K562 (cell line): ENCODE data around the gene GLE1. TPM values are rescaled to one million over a fixed set of nuclear protein-coding genes. Genes with fewer than 3 reads are reported as not detected.
"Not testable (repeated sequence)": the region's sequence is repeated elsewhere in the genome, so short reads cannot be mapped to it uniquely, and the experiment has no call there.

Source experiments
- ATAC-seq: fragments of 200-7000 bp; cut with Tn5 transposase; 3 replicates; pipeline ENCODE4 v1.9.1; 2020; ENCODE audit warnings: moderate library complexity
- BruUV-seq: library from RNA; stranded (reverse); fragments of 400-500 nt; replicated peaks from 2 replicates; lab custom pipeline; 2021; lab: Mats Ljungman, UMichigan
- CTCF ChIA-PET: fragments of 300-600 bp; formaldehyde crosslinking; extraction: SDS; loops from one replicate; lab custom pipeline; 2021; ENCODE audit warnings: low intra/inter-chr PET ratio; lab: Yijun Ruan, JAX
- POLR2A ChIA-PET: fragments of 300-600, 350-650 bp; sonication (Branson Sonifier 250); formaldehyde crosslinking; extraction: SDS; loops from one replicate; lab custom pipeline; 2021; ENCODE audit warnings: antibody characterized with exemption, inconsistent platforms; lab: Yijun Ruan, JAX
- DNase-seq, 4 experiments: peaks; one replicate each; pipeline versions ENCODE4 v3.0.0 to v3.0.0-alpha.2; 2011 to 2018; ENCODE audit warnings: low spot score in 3 of 4, mixed read lengths in 3 of 4; ENCODE audit errors: extremely low read depth in 1 of 4
- FAIRE-seq: peaks from 2 replicates; lab custom pipeline; 2011; peaks lifted over from hg19 to GRCh38; lab: Jason Lieb, UNC
- H2AFZ ChIP-seq: 2 replicates; pipeline ENCODE4 v1.6.0; 2011; ENCODE audit warnings: low read depth, low read length, control low read depth, inconsistent platforms
- H3K27ac ChIP-seq: fragments of 200-600 bp; 3 replicates; pipeline ENCODE4 v1.8.0; 2011; ENCODE audit warnings: low read depth, mild to moderate bottlenecking, control low read depth, inconsistent platforms, low read length, moderate library complexity, mixed read lengths; ENCODE audit errors: extremely low read depth
- H3K27me3 ChIP-seq, 2 experiments: fragments of 300-600 bp in 1 of 2; 2 replicates in 1 of 2; 3 replicates in 1 of 2; pipeline versions ENCODE4 v1.6.0 to v1.8.0; 2011; ENCODE audit warnings: inconsistent platforms in 2 of 2, low read length in 2 of 2, mild to moderate bottlenecking in 1 of 2, mixed read lengths in 1 of 2, moderate library complexity in 1 of 2; ENCODE audit not compliant: control insufficient read depth in 2 of 2, insufficient read depth in 2 of 2
- H3K36me3 ChIP-seq: fragments of 300-600 bp; 3 replicates; pipeline ENCODE4 v1.8.0; 2011; ENCODE audit warnings: mild to moderate bottlenecking, low read length, inconsistent platforms; ENCODE audit not compliant: control insufficient read depth, insufficient read depth
- H3K4me1 ChIP-seq, 2 experiments: fragments of 200-600 bp in 1 of 2; replicated peaks in 1 of 2; 2 replicates in 1 of 2; 3 replicates in 1 of 2; pipeline versions ENCODE4 v1.5.1 to v1.8.0; 2011; ENCODE audit warnings: inconsistent platforms in 2 of 2, low read length in 2 of 2, mild to moderate bottlenecking in 1 of 2, mixed read lengths in 1 of 2, moderate library complexity in 1 of 2; ENCODE audit not compliant: control insufficient read depth in 2 of 2, insufficient read depth in 2 of 2
- H3K4me2 ChIP-seq: 2 replicates; pipeline ENCODE4 v1.6.1; 2011; ENCODE audit warnings: low read length, control low read depth, inconsistent platforms, mixed read lengths; ENCODE audit not compliant: insufficient read depth
- H3K4me3 ChIP-seq: fragments of 200-600 bp; sonication (generic), shearing (Covaris generic); 2 replicates; pipeline ENCODE4 v1.5.1; 2016; ENCODE audit warnings: control low read depth, inconsistent platforms
- H3K79me2 ChIP-seq: fragments of 200-600 bp; 3 replicates; pipeline ENCODE4 v1.8.0; 2011; ENCODE audit warnings: low read length, inconsistent platforms; ENCODE audit not compliant: control insufficient read depth, insufficient read depth
- H3K9ac ChIP-seq, 2 experiments: 2 replicates each; pipeline versions ENCODE4 v1.6.0 to v1.6.1; 2011; ENCODE audit warnings: low read depth in 2 of 2, low read length in 2 of 2, control low read depth in 1 of 2, inconsistent platforms in 1 of 2, mild to moderate bottlenecking in 1 of 2, mixed read lengths in 1 of 2; ENCODE audit not compliant: insufficient read depth in 1 of 2
- H3K9me1 ChIP-seq: one replicate; pipeline ENCODE4 v1.6.0; 2011; ENCODE audit warnings: inconsistent platforms, mild to moderate bottlenecking, low read length, moderate library complexity; ENCODE audit not compliant: control insufficient read depth, insufficient read depth
- H3K9me3 ChIP-seq: replicated peaks from 2 replicates; pipeline ENCODE4 v1.5.1; 2011; ENCODE audit warnings: low read depth, low read length, inconsistent platforms; ENCODE audit not compliant: control insufficient read depth, insufficient read depth
- H4K20me1 ChIP-seq: replicated peaks from 2 replicates; pipeline ENCODE4 v1.6.1; 2011; ENCODE audit warnings: low read length, inconsistent platforms, mixed read lengths; ENCODE audit not compliant: control insufficient read depth, insufficient read depth
- ARID1B ChIP-seq: fragments of 450-650 bp; IDR thresholded peaks from 2 replicates; pipeline ENCODE4 v1.6.1; 2016; ENCODE audit warnings: antibody characterized with exemption, mild to moderate bottlenecking, inconsistent platforms
- ATF3 ChIP-seq, 2 experiments: fragments of 450-650 bp in 1 of 2; sonication (generic) in 1 of 2; formaldehyde crosslinking in 1 of 2; IDR thresholded peaks in 1 of 2; conservative IDR thresholded peaks in 1 of 2; 2 replicates each; pipeline versions ENCODE4 v1.6.1 to v1.8.1; 2016 to 2023; ENCODE audit warnings: mild to moderate bottlenecking in 2 of 2, moderate library complexity in 2 of 2, inconsistent platforms in 1 of 2, missing genetic modification reagents in 1 of 2
- CEBPB ChIP-seq: fragments of 450-650 bp; IDR thresholded peaks from 2 replicates; pipeline ENCODE4 v1.6.1; 2016; ENCODE audit warnings: missing genetic modification characterization, missing compliant biosample characterization
- CEBPG ChIP-seq, 3 experiments: fragments of 200-800 bp in 1 of 3; sonication (Bioruptor generic) in 1 of 3; sonication (generic) in 1 of 3; formaldehyde crosslinking in 1 of 3; IDR thresholded peaks in 2 of 3; conservative IDR thresholded peaks in 1 of 3; 2 replicates each; pipeline versions ENCODE4 v1.6.1 to v1.8.0; 2016 to 2022; ENCODE audit warnings: missing compliant biosample characterization in 2 of 3, missing genetic modification characterization in 2 of 3, mild to moderate bottlenecking in 1 of 3, missing genetic modification reagents in 1 of 3
- DPF2 ChIP-seq: fragments of 450-650 bp; IDR thresholded peaks from 2 replicates; pipeline ENCODE4 v1.6.1; 2016
- KDM1A ChIP-seq, 2 experiments: fragments of 450-650 bp; IDR thresholded peaks; 2 replicates each; pipeline ENCODE4 v1.6.1; 2016; ENCODE audit warnings: mild to moderate bottlenecking in 2 of 2
- MEIS2 ChIP-seq: fragments of 450-650 bp; IDR thresholded peaks from 2 replicates; pipeline ENCODE4 v1.6.1; 2014; ENCODE audit warnings: mild to moderate bottlenecking; ENCODE audit not compliant: partially characterized antibody
- RCOR1 ChIP-seq, 2 experiments: IDR thresholded peaks; 2 replicates each; pipeline ENCODE4 v1.6.1; 2012; ENCODE audit warnings: low read depth in 2 of 2, low read length in 2 of 2, borderline replicate concordance in 1 of 2, improper control_type of control experiment in 1 of 2
- SMARCA4 ChIP-seq: fragments of 450-650 bp; IDR thresholded peaks from 2 replicates; pipeline ENCODE4 v1.6.1; 2016
- ZBTB33 ChIP-seq: sonication (generic); formaldehyde crosslinking; IDR thresholded peaks from 2 replicates; pipeline ENCODE4 v1.8.1; 2023; ENCODE audit warnings: mild to moderate bottlenecking, missing genetic modification reagents
- WGBS: fragments of 100-300 bp; shearing (Covaris generic); methylation state at CpG from one replicate; pipeline ENCODE4 v1.1.6; 2016; ENCODE audit warnings: low coverage, mixed read lengths; ENCODE audit not compliant: insufficient coverage; ENCODE audit errors: missing lambda C conversion rate; 5-methylcytosine and 5-hydroxymethylcytosine counted together
- in situ Hi-C: fragments of 300-500 bp; cut with MboI; formaldehyde crosslinking; loops from 4 replicates; pipeline ENCODE4 v1.15.0; 2018; ENCODE audit warnings: inconsistent platforms, mixed read lengths
- intact Hi-C: fragments of 100-400 bp; cut with micrococcal nuclease; formaldehyde crosslinking; loops from 2 replicates; pipeline ENCODE4 v1.14.2; 2022
- polyA plus RNA-seq, 8 experiments: library from polyadenylated mRNA; depleted of rRNA in 4 of 8; stranded (reverse) in 5 of 8; unstranded in 3 of 8; fragments of >200 nt; fragmentation: Nextera tagmentation in 2 of 8; fragmentation: Illumina TruSeq in 1 of 8; extraction: Ambion mirVana in 2 of 8; extraction: Trizol in 1 of 8; gene quantifications; 2 replicates each; pipeline versions ENCODE4 v1.2.1 to v1.2.3, GENCODE V29; 2011 to 2014; ENCODE audit warnings: inconsistent platforms in 1 of 8, missing spikeins in 1 of 8
- total RNA-seq, 7 experiments: library from RNA; depleted of rRNA in 6 of 7; stranded (reverse); fragments of >200 nt in 6 of 7; fragmentation: Illumina TruSeq in 2 of 7; extraction: Trizol in 2 of 7; gene quantifications; 2 replicates each; pipeline versions ENCODE4 v1.2.1 to v1.2.3, GENCODE V29; 2011 to 2021; ENCODE audit warnings: low replicate concordance in 1 of 7

GLE1 gene
- total and polyA plus RNA-seq, 9 of the 15 experiments (the other 6 are each of a cell fraction or from before 2014, with no cell fraction given), result 15.9 to 44.8 (median 37.6) TPM

GRCh38 chr9:128585155-128585554 lies 80.6 kb downstream of the GLE1 start (continued):
- TF ChIP-seq SMARCA4 (0 out of 2 replicates have a peak, but pooled peaks have one; percentile 19), MEIS2 (peak; percentile 52), ARID1B (peak; percentile 49), DPF2 (peak; percentile 25; the same call in 1 of the 2 replicates), KDM1A (IDR thresholded peaks at IDR 0.05) (0 out of 4 replicates have a peak, but pooled peaks of 1 of the 2 experiments have one; percentile 39), RCOR1 (IDR thresholded peaks at IDR 0.05; ENCODE audit: borderline replicate concordance in 1 of 2, low read depth in 2 of 2, low read length in 2 of 2) (0 out of 4 replicates have a peak, but pooled peaks of 1 of the 2 experiments have one; percentile 22)

GRCh38 chr9:128586934-128587333 lies 82.4 kb downstream of the GLE1 start:
- H3K4me3 ChIP-seq; H3K4me1 ChIP-seq; intact Hi-C loops; BruUV-seq; DNase-seq; CTCF ChIA-PET; in situ Hi-C loops; H2AFZ ChIP-seq; H3K9me1 ChIP-seq; H3K27me3 ChIP-seq; H3K36me3 ChIP-seq; H3K9ac ChIP-seq; FAIRE-seq; H3K4me2 ChIP-seq; H3K79me2 ChIP-seq; H4K20me1 ChIP-seq; H3K27ac ChIP-seq; H3K9me3 ChIP-seq; TF ChIP-seq ATF3 (CRISPR knock-in tag; conservative IDR thresholded peaks at IDR 0.05): not testable (repeated sequence)
- WGBS, result 38% methylated on average over 11 of the region's 11 CpGs
- peak; percentile 67 for ATAC-seq
- POLR2A ChIA-PET, result interaction anchor here (0.6 to 1.3 kb wide), 2 partner anchors 23 to 251 kb away, joined by 3 to 5 read pairs; no protein-coding TSS in a partner anchor
- TF ChIP-seq ATF3 (IDR thresholded peaks at IDR 0.05) (peak; percentile 78), CEBPB (tag) (peak; percentile 71), ZBTB33 (CRISPR knock-in tag) (peak; percentile 45; the same call in 1 of the 2 replicates), CEBPG (CRISPR knock-in tag; IDR thresholded peaks at IDR 0.05) (peak; percentile 72), CEBPG (tag; conservative IDR thresholded peaks at IDR 0.05 in 1 of 2, IDR thresholded peaks at IDR 0.05 in 1 of 2) (peak in 1 of 2 experiments; percentile 52; a peak in 1 of 4 replicates)
